HG03039 (cell line): ENCODE data around the gene THSD4.

ENCODE experiments used
- ATAC-seq: cut with Tn5 transposase; IDR thresholded peaks from one replicate; pipeline ENCODE4 v1.9.1; 2021; ENCODE audit warnings: mild to moderate bottlenecking, moderate library complexity; ENCODE audit not compliant: unreplicated experiment

Gene THSD4

GRCh38 chr15:71096676-71097075 is 18.6 kb upstream of the THSD4 start:
- no peak for ATAC-seq

GRCh38 chr15:71097890-71098289 is 17.4 kb upstream of the THSD4 start:
- ATAC-seq = no peak

GRCh38 chr15:71098920-71099319 is 16.4 kb upstream of the THSD4 start:
- no peak for ATAC-seq

- no peak for ATAC-seq
These were observed 12.1 kb upstream of the THSD4 start for GRCh38 chr15:71103102-71103676.

- no peak for ATAC-seq
These were observed 10.6 kb upstream of the THSD4 start for GRCh38 chr15:71104636-71105035.

- ATAC-seq = no peak
These were observed 9.8 kb upstream of the THSD4 start for GRCh38 chr15:71105444-71105843.

GRCh38 chr15:71106802-71107500 is 8.3 kb upstream of the THSD4 start:
- no peak for ATAC-seq

GRCh38 chr15:71107501-71107815 is 7.8 kb upstream of the THSD4 start:
- no peak for ATAC-seq

GRCh38 chr15:71109130-71109529 is 6.1 kb upstream of the THSD4 start:
- no peak for ATAC-seq

GRCh38 chr15:71109905-71110304 is 5.4 kb upstream of the THSD4 start:
- no peak for ATAC-seq

GRCh38 chr15:71110405-71111180 is 4.7 kb upstream of the THSD4 start:
- no peak for ATAC-seq

- ATAC-seq = no peak
These were observed 4.1 kb upstream of the THSD4 start for GRCh38 chr15:71111181-71111565.

- no peak for ATAC-seq
These were observed 3.3 kb upstream of the THSD4 start for GRCh38 chr15:71111950-71112349.

- ATAC-seq = no peak
These were observed 2.8 kb upstream of the THSD4 start for GRCh38 chr15:71112429-71112828.

GRCh38 chr15:71114066-71114680 is 1.1 kb upstream of the THSD4 start:
- no peak for ATAC-seq

- peak; percentile 28 for ATAC-seq
These were observed 488 bp downstream of the THSD4 start for GRCh38 chr15:71115567-71116351.

GRCh38 chr15:71116366-71116765 is 1.1 kb downstream of the THSD4 start:
- ATAC-seq = no peak

GRCh38 chr15:71116942-71117341 is 1.7 kb downstream of the THSD4 start:
- no peak for ATAC-seq

GRCh38 chr15:71117714-71118305 is 2.5 kb downstream of the THSD4 start:
- ATAC-seq = no peak

- ATAC-seq = no peak
These were observed 3.1 kb downstream of the THSD4 start for GRCh38 chr15:71118345-71118744.
